ENCODE results near the gene SEPTIN5.

- TF ChIP-seq CTCF (conservative IDR thresholded peaks at IDR 0.05; ENCODE audit: low read depth, low read length) (no peak), EZH2 (IDR thresholded peaks at IDR 0.05; ENCODE audit: borderline replicate concordance, low read depth, low read length, poor library complexity, severe bottlenecking) (no peak)
Measured at GRCh38 chr22:19715188-19715930, 1.1 kb downstream of the SEPTIN5 start.

All from A673 (cell line).